ENCODE measurements around the gene CNOT1. TPM values are rescaled to one million over a fixed set of nuclear protein-coding genes. Genes with fewer than 3 reads are reported as not detected.
"Not testable (repeated sequence)": the region's sequence is repeated elsewhere in the genome, so short reads cannot be mapped to it uniquely, and the experiment has no call there.

Gene CNOT1
- total RNA-seq (2014; rRNA removed; shearing (Covaris generic)) = 198 and 256 TPM in 2 replicates

DNA sequence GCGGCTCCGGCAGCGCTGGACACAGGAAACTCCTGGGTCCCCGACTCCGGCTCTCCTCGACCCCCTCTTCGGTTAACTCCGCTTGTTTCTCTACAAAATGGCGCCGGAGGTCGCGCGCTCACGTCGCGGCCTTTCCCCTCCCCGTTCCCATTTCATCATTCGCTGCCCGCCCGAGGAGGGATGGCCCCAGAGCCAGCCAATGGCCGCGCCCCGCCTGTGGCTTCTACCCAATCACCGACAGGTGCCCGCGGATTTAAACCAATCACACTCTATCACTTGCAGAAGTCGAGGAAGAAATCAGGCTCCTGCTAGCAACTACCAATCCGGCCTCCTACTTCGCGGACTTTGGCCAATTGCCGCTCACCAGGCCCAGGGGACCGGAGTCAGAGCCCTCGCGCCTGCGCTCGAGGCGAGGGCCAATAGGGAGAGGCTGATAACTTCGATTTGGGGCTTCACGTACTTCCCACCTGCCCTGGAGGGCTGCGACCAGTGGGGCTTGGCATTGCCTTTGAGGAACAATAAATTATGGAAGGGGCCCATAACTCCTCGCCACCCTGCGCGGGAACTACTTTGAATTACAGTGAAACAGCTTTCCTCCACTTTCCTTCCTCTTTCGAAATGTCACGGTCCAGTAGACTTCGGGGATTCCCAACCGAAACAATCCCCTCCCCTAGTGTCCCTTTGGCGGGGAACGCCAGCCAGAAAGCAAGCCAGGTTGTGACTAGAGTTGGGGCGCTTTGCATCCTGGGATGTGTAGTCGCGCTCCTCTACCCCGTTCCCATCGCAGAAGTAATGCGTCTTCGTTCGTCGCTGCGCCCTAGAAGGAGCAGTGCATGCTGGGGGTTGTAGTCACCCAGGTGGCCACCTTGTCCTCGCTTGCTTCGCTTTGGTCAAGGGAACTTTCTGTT is at the start of gene CNOT1:
Gene CNOT1 (minus strand): TSS at position 94 of the 908 bp plus-strand sequence. CDS start 30,489 bp downstream, outside the sequence.
- DNase-seq = peak; percentile 97
- Histone ChIP-seq H3K36me3 (replicated peaks; ENCODE audit: control insufficient read depth, insufficient read depth, low read length) (no peaks in the 10 kb centered on the region; the same call in 1 of the 2 replicates), H3K4me3 (ENCODE audit: insufficient read depth, low read depth, low read length) (peak within 1 kb of the TSS; percentile 100), H3K27me3 (ENCODE audit: control insufficient read depth, insufficient read depth, low read length) (no peaks in the 10 kb centered on the region)

DNA sequence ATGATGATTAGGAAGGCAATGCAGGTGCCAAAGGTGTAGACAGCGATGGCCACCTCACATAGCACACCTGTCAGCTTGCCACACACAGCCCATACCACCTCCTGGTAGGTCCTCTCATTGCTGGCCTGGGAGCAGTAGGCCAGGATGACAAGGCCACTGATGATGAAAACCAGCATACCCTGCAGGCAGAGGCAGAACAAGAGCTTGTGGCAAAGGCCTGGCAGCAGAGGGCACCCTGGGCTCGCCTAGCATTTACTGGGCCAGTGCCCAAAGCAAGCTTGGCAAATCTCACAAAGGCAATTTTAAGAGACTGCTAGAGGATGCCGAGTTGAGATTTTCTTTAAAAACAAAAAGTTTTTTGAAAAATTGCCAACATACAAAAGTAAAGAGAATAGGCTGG is 49.1 kb upstream of the CNOT1 start:
- peak; percentile 19 for DNase-seq
- no peaks in the 10 kb centered on the region for H3K27me3 ChIP-seq (ENCODE audit: control insufficient read depth, insufficient read depth, low read length)

GRCh38 chr16:58678269-58678668 is 48.6 kb upstream of the CNOT1 start:
- Histone ChIP-seq H3K27me3 (ENCODE audit: control insufficient read depth, insufficient read depth, low read length) (no peaks in the 10 kb centered on the region), H3K36me3 (replicated peaks; ENCODE audit: control insufficient read depth, insufficient read depth, low read length) (peaks cover 8% of the 10 kb centered on the region), H3K4me3 (ENCODE audit: insufficient read depth, low read depth, low read length) (no peak overlapping the region)
- DNase-seq = no peak

More for the DNA sequence above, 49.1 kb upstream of the CNOT1 start:
- Histone ChIP-seq H3K4me3 (ENCODE audit: insufficient read depth, low read depth, low read length) (no peak overlapping the region), H3K36me3 (replicated peaks; ENCODE audit: control insufficient read depth, insufficient read depth, low read length) (peaks cover 8% of the 10 kb centered on the region)

- peak; percentile 35 for DNase-seq
- H3K4me3 ChIP-seq (ENCODE audit: insufficient read depth, low read depth, low read length) = no peak overlapping the region
Observed at GRCh38 chr16:58670946-58671583, 41.4 kb upstream of the CNOT1 start.

GRCh38 chr16:58670177-58670576 is 40.6 kb upstream of the CNOT1 start:
- peaks cover 7% of the 10 kb centered on the region for H3K36me3 ChIP-seq (replicated peaks; ENCODE audit: control insufficient read depth, insufficient read depth, low read length)
- no peak overlapping the region for H3K4me3 ChIP-seq (ENCODE audit: insufficient read depth, low read depth, low read length)
- no peaks in the 10 kb centered on the region for H3K27me3 ChIP-seq (ENCODE audit: control insufficient read depth, insufficient read depth, low read length)
- peak; percentile 12 for DNase-seq

More at GRCh38 chr16:58670946-58671583, 41.4 kb upstream of the CNOT1 start:
- Histone ChIP-seq H3K27me3 (ENCODE audit: control insufficient read depth, insufficient read depth, low read length) (no peaks in the 10 kb centered on the region), H3K36me3 (replicated peaks; ENCODE audit: control insufficient read depth, insufficient read depth, low read length) (peaks cover 11% of the 10 kb centered on the region)

DNA sequence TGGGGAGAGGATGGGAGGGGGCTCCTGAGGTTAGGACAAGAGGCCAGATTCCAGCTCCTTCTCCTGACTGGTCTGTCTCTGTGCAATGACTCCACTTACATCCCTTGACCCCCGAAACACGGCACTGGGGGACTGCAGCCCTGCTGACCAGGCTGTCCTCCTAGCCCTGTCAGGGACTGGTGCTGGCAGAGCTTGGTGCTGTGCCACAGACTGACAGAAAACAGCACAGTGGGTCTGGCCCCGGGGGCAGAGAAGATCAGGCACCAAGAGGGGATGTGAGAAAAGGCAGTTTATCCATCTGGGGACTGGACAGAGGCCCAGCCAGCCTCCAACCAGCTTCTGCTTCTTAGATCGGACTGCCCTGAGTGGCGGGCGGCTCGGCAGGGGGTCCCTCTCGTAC is 35.6 kb upstream of the CNOT1 start:
- Histone ChIP-seq H3K36me3 (replicated peaks; ENCODE audit: control insufficient read depth, insufficient read depth, low read length) (peaks cover 4% of the 10 kb centered on the region), H3K27me3 (ENCODE audit: control insufficient read depth, insufficient read depth, low read length) (no peaks in the 10 kb centered on the region), H3K4me3 (ENCODE audit: insufficient read depth, low read depth, low read length) (no peak overlapping the region)
- DNase-seq = peak; percentile 22

- Histone ChIP-seq H3K36me3 (replicated peaks; ENCODE audit: control insufficient read depth, insufficient read depth, low read length) (no peaks in the 10 kb centered on the region; the same call in 1 of the 2 replicates), H3K27me3 (ENCODE audit: control insufficient read depth, insufficient read depth, low read length) (no peaks in the 10 kb centered on the region), H3K4me3 (ENCODE audit: insufficient read depth, low read depth, low read length) (no peak overlapping the region)
- DNase-seq = peak; percentile 83
Observed at GRCh38 chr16:58661199-58661830, 31.7 kb upstream of the CNOT1 start.

DNA sequence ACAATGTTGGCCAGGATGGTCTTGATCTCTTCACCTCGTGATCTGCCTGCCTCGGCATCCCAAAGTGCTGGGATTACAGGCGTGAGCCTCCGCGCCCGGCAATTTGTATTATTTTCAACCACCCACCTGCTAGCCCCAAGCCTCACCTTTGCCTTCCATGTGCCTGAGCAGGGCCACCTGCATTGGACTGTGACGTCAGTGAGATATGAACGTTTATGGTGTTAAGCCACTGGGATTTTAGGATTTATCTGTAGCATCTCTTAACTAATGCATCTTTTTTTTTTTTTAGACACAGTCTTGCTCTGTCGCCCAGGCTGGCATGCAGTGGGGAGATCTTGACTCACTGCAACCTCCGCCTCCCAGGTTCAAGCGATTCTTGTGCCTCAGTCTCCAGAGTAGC is 30.3 kb upstream of the CNOT1 start:
- H3K36me3 ChIP-seq (replicated peaks; ENCODE audit: control insufficient read depth, insufficient read depth, low read length); H3K4me3 ChIP-seq (ENCODE audit: insufficient read depth, low read depth, low read length); H3K27me3 ChIP-seq (ENCODE audit: control insufficient read depth, insufficient read depth, low read length); DNase-seq: not testable (repeated sequence)

- no peak for DNase-seq
- Histone ChIP-seq H3K27me3 (ENCODE audit: control insufficient read depth, insufficient read depth, low read length) (no peaks in the 10 kb centered on the region), H3K36me3 (replicated peaks; ENCODE audit: control insufficient read depth, insufficient read depth, low read length) (no peaks in the 10 kb centered on the region), H3K4me3 (ENCODE audit: insufficient read depth, low read depth, low read length) (no peak overlapping the region)
Observed at GRCh38 chr16:58658796-58659211, 29.2 kb upstream of the CNOT1 start.

- Histone ChIP-seq H3K27me3 (ENCODE audit: control insufficient read depth, insufficient read depth, low read length) (no peaks in the 10 kb centered on the region), H3K4me3 (ENCODE audit: insufficient read depth, low read depth, low read length) (no peak overlapping the region), H3K36me3 (replicated peaks; ENCODE audit: control insufficient read depth, insufficient read depth, low read length) (no peaks in the 10 kb centered on the region)
- peak; percentile 6 for DNase-seq
Observed at GRCh38 chr16:58656899-58657298, 27.3 kb upstream of the CNOT1 start.

DNA sequence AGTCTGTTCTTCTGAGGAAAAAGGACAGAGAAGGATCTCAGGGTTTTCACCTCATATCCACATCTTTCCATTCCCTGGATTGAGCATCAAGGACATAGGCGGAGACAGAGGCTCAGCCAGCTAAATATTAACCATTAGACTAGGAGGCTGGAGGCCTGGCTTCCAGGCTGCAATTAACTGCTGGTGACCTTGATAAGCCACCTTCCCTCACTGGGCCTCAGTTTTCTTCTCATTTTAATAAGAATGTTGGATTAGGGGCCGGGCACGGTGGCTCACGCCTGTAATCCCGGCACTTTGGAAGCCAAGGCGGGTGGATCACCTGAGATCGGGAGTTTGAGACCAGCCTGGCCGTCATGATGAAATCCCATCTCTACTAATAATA is 25.6 kb upstream of the CNOT1 start:
- DNase-seq = no peak
- Histone ChIP-seq H3K27me3 (ENCODE audit: control insufficient read depth, insufficient read depth, low read length) (no peaks in the 10 kb centered on the region), H3K4me3 (ENCODE audit: insufficient read depth, low read depth, low read length) (no peak overlapping the region), H3K36me3 (replicated peaks; ENCODE audit: control insufficient read depth, insufficient read depth, low read length) (no peaks in the 10 kb centered on the region)

- DNase-seq = peak; percentile 30
- no peaks in the 10 kb centered on the region for H3K36me3 ChIP-seq (replicated peaks; ENCODE audit: control insufficient read depth, insufficient read depth, low read length)
- no peak overlapping the region for H3K4me3 ChIP-seq (ENCODE audit: insufficient read depth, low read depth, low read length)
- H3K27me3 ChIP-seq (ENCODE audit: control insufficient read depth, insufficient read depth, low read length) = no peaks in the 10 kb centered on the region
Observed at GRCh38 chr16:58654560-58655214, 25.1 kb upstream of the CNOT1 start.

GRCh38 chr16:58652741-58653140 is 23.1 kb upstream of the CNOT1 start:
- Histone ChIP-seq H3K4me3 (ENCODE audit: insufficient read depth, low read depth, low read length) (no peak overlapping the region), H3K27me3 (ENCODE audit: control insufficient read depth, insufficient read depth, low read length) (no peaks in the 10 kb centered on the region), H3K36me3 (replicated peaks; ENCODE audit: control insufficient read depth, insufficient read depth, low read length) (no peaks in the 10 kb centered on the region)
- DNase-seq = peak; percentile 91

DNA sequence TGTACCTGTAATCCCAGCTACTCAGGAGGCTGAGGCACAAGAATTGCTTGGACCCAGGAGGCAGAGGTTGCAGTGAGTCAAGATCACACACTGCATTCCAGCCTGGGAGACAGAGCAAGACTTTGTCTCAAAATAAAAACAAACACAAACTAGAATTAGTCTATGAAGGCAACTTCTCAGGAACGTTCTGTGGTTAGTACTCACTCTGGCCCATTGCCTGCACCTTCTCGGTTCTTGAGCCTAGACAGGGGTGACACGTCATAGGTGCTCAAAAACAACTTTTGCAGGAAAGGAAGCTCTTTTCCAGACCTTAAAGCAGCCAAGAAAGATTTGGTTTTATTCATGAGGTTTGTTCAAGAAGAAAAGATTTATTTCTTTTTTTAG is 22.3 kb upstream of the CNOT1 start:
- H3K36me3 ChIP-seq (replicated peaks; ENCODE audit: control insufficient read depth, insufficient read depth, low read length) = no peaks in the 10 kb centered on the region
- no peak overlapping the region for H3K4me3 ChIP-seq (ENCODE audit: insufficient read depth, low read depth, low read length)
- DNase-seq = no peak
- no peaks in the 10 kb centered on the region for H3K27me3 ChIP-seq (ENCODE audit: control insufficient read depth, insufficient read depth, low read length)

Data from H7 (cell line).